HCT116 (cell line): Measurements from ENCODE around the gene DOCK3. TPM values are rescaled to one million over a fixed set of nuclear protein-coding genes. Genes with fewer than 3 reads are reported as not detected.

Experiments
- ATAC-seq: fragments of 200-7000 bp; cut with Tn5 transposase; 2 replicates; pipeline ENCODE4 v1.9.1; 2020; ENCODE audit warnings: mild to moderate bottlenecking, moderate library complexity
- BruUV-seq: library from RNA; stranded (reverse); fragments of 400-500 nt; replicated peaks from 2 replicates; lab custom pipeline; 2021; lab: Mats Ljungman, UMichigan
- CTCF ChIA-PET: fragments of 300-600 bp; sonication (Branson Sonifier 250); formaldehyde crosslinking; loops from one replicate; lab custom pipeline; 2021; ENCODE audit warnings: antibody characterized with exemption; lab: Charles Lee
- POLR2A ChIA-PET: fragments of 300-600, 350-600 bp; sonication (Branson Sonifier 250); formaldehyde crosslinking; loops from one replicate; lab custom pipeline; 2021; ENCODE audit warnings: antibody characterized with exemption; lab: Charles Lee
- RAD21 ChIA-PET, 2 experiments: fragments of 300-600 bp; sonication (Branson Sonifier 250); formaldehyde crosslinking; loops; one replicate each; lab custom pipeline; 2023; ENCODE audit warnings: low total read pairs in 2 of 2; ENCODE audit not compliant: uncharacterized antibody in 2 of 2, unreplicated experiment in 2 of 2, low non-redundant PET in 1 of 2; lab: Charles Lee
- DNase-seq: peaks from one replicate; pipeline ENCODE4 v3.0.0-alpha.2; 2010; ENCODE audit warnings: low read depth, low spot score
- H2AFZ ChIP-seq: fragments of 200-600 bp; shearing (Covaris generic), sonication (generic); 2 replicates; pipeline ENCODE4 v1.6.1; 2017; ENCODE audit warnings: low read depth, mixed run types, mixed read lengths, antibody characterized with exemption, low read length; ENCODE audit not compliant: poor library complexity, severe bottlenecking
- H3K27ac ChIP-seq: 2 replicates; pipeline ENCODE4 v1.5.1; 2012; ENCODE audit warnings: low read depth, low read length
- H3K27me3 ChIP-seq: fragments of 200-600 bp; sonication (generic); 2 replicates; pipeline ENCODE4 v1.6.1; 2016; ENCODE audit warnings: mixed run types, low read length, mixed read lengths; ENCODE audit not compliant: insufficient read depth
- H3K36me3 ChIP-seq, 2 experiments: fragments of 200-500 bp in 1 of 2; fragments of 200-600 bp in 1 of 2; sonication (Bioruptor generic) in 1 of 2; sonication (generic) in 1 of 2; 2 replicates each; pipeline versions ENCODE4 v1.5.1 to v1.6.1; 2014 to 2016; ENCODE audit warnings: low read length in 2 of 2, inconsistent platforms in 1 of 2, mixed read lengths in 1 of 2, mixed run types in 1 of 2; ENCODE audit not compliant: insufficient read depth in 2 of 2, control insufficient read depth in 1 of 2
- H3K4me1 ChIP-seq, 2 experiments: fragments of 200-600 bp in 1 of 2; sonication (generic) in 1 of 2; 2 replicates each; pipeline versions ENCODE4 v1.5.1 to v1.6.1; 2012 to 2017; ENCODE audit warnings: low read length in 2 of 2, inconsistent platforms in 1 of 2, mild to moderate bottlenecking in 1 of 2, mixed read lengths in 1 of 2, mixed run types in 1 of 2, moderate library complexity in 1 of 2; ENCODE audit not compliant: insufficient read depth in 2 of 2, control insufficient read depth in 1 of 2
- H3K4me2 ChIP-seq: fragments of 200-600 bp; sonication (generic); 2 replicates; pipeline ENCODE4 v1.6.1; 2017; ENCODE audit warnings: mixed run types, low read length, mixed read lengths
- H3K4me3 ChIP-seq, 2 experiments: fragments of 200-600 bp in 1 of 2; sonication (generic) in 1 of 2; replicated peaks in 1 of 2; 2 replicates each; pipeline ENCODE4 v1.5.1; 2011 to 2016; ENCODE audit warnings: low read length in 2 of 2, control low read depth in 1 of 2, low read depth in 1 of 2, mild to moderate bottlenecking in 1 of 2, mixed read lengths in 1 of 2, mixed run types in 1 of 2
- H3K79me2 ChIP-seq: fragments of 200-600 bp; sonication (generic); 2 replicates; pipeline ENCODE4 v1.6.1; 2017; ENCODE audit warnings: mild to moderate bottlenecking, mixed run types, low read length, moderate library complexity, mixed read lengths; ENCODE audit not compliant: insufficient read depth
- H3K9ac ChIP-seq: fragments of 200-600 bp; sonication (generic); 2 replicates; pipeline ENCODE4 v1.6.1; 2016; ENCODE audit warnings: low read length, mixed read lengths
- H3K9me2 ChIP-seq: fragments of 200-600 bp; sonication (generic), shearing (Covaris generic); 2 replicates; pipeline ENCODE4 v1.6.1; 2017; ENCODE audit warnings: mixed run types, mild to moderate bottlenecking, moderate library complexity; ENCODE audit not compliant: insufficient read depth
- H3K9me3 ChIP-seq, 2 experiments: fragments of 200-500 bp in 1 of 2; fragments of 200-600 bp in 1 of 2; sonication (Bioruptor generic) in 1 of 2; sonication (generic) in 1 of 2; 2 replicates each; pipeline ENCODE4 v1.6.1; 2014 to 2017; ENCODE audit warnings: low read length in 2 of 2, mixed read lengths in 2 of 2, inconsistent platforms in 1 of 2, low read depth in 1 of 2, mild to moderate bottlenecking in 1 of 2, mixed run types in 1 of 2, moderate library complexity in 1 of 2; ENCODE audit not compliant: control insufficient read depth in 1 of 2, insufficient read depth in 1 of 2
- H4K20me1 ChIP-seq: fragments of 200-600 bp; sonication (generic), shearing (Covaris generic); 2 replicates; pipeline ENCODE4 v1.6.1; 2017; ENCODE audit warnings: mixed run types, mild to moderate bottlenecking, moderate library complexity; ENCODE audit not compliant: insufficient read depth
- CBX3 ChIP-seq: IDR thresholded peaks from 2 replicates; pipeline ENCODE4 v1.6.1; 2012; ENCODE audit warnings: low read depth
- CTCF ChIP-seq, 3 experiments: fragments of 200-600 bp in 1 of 3; sonication (generic) in 1 of 3; IDR thresholded peaks in 2 of 3; conservative IDR thresholded peaks in 1 of 3; 2 replicates each; pipeline ENCODE4 v1.5.1; 2012 to 2017; ENCODE audit warnings: low read depth in 2 of 3, low read length in 2 of 3, antibody characterized with exemption in 1 of 3, borderline replicate concordance in 1 of 3, control low read depth in 1 of 3, mild to moderate bottlenecking in 1 of 3, mixed read lengths in 1 of 3, mixed run types in 1 of 3, moderate library complexity in 1 of 3; ENCODE audit not compliant: insufficient read depth in 1 of 3
- EGR1 ChIP-seq: IDR thresholded peaks from 2 replicates; pipeline ENCODE4 v1.6.1; 2012; ENCODE audit warnings: low read depth
- EZH2phosphoT487 ChIP-seq: fragments of 200-600 bp; IDR thresholded peaks from 2 replicates; pipeline ENCODE4 v1.6.1; 2018; ENCODE audit warnings: antibody characterized with exemption, borderline replicate concordance
- JUND ChIP-seq: IDR thresholded peaks from 2 replicates; pipeline ENCODE4 v1.6.1; 2012
- POLR2A ChIP-seq: IDR thresholded peaks from 2 replicates; pipeline ENCODE4 v1.7.0; 2011; ENCODE audit warnings: borderline replicate concordance; ENCODE audit not compliant: insufficient read depth, insufficient read length; ENCODE audit errors: extremely low read depth
- SIN3A ChIP-seq: IDR thresholded peaks from 2 replicates; pipeline ENCODE4 v1.6.1; 2012; ENCODE audit warnings: low read depth
- SP1 ChIP-seq: IDR thresholded peaks from 2 replicates; pipeline ENCODE4 v1.6.1; 2012; ENCODE audit warnings: low read depth
- ZFX ChIP-seq: fragments of 450-650 bp; IDR thresholded peaks from 2 replicates; pipeline ENCODE4 v1.6.1; 2017
- ZNF274 ChIP-seq: fragments of 200-500 bp; sonication (Bioruptor generic); IDR thresholded peaks from 2 replicates; pipeline ENCODE4 v1.6.1; 2014; ENCODE audit warnings: mild to moderate bottlenecking, low read depth, low read length, inconsistent platforms
- intact Hi-C: fragments of 100-400 bp; cut with micrococcal nuclease; formaldehyde crosslinking; loops from 2 replicates; pipeline ENCODE4 v1.10.0; 2022
- total RNA-seq: library from RNA; stranded (reverse); gene quantifications from one replicate; pipeline ENCODE4 v1.2.1, GENCODE V29; 2021; ENCODE audit not compliant: unreplicated experiment
- TF ChIP-seq, protein P1 (sequence below): IDR thresholded peaks from 2 replicates; pipeline ENCODE4 v1.6.1; 2012

Gene DOCK3
- total RNA-seq, 1 experiment from 2014 or later: 4.2 TPM

DNA sequence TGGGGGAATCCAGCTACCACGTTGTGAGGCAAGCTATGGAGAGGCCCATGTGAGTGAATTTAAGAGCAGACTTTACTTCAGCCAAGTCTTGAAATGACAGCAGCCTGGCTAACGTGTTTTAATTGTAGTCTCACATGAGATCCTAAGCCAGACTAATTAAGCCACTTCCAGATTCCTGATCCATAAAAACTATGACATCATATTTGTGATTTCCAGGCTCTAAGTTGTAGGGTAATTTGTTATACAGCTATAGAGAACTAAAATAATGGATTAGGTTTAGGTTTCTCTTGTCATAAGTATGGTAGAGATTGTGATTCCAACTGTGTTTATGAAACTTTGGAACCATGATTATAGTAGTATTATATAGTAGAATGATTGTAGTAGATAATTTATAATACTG, 329.5 kb downstream of the DOCK3 start:
- no peaks in the 10 kb centered on the region for H3K4me1 ChIP-seq
- intact Hi-C loops: no loop called here
- ChIA-PET POLR2A (no interaction called here), CTCF (no interaction called here), RAD21 (no interaction called here)
- no peak for TF ChIP-seq EZH2phosphoT487
- TF ChIP-seq, protein P1, sequence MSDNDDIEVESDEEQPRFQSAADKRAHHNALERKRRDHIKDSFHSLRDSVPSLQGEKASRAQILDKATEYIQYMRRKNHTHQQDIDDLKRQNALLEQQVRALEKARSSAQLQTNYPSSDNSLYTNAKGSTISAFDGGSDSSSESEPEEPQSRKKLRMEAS: no peak
- no peak for TF ChIP-seq SIN3A
- TF ChIP-seq JUND: no peak
- TF ChIP-seq CBX3: no peak
- no peak for TF ChIP-seq CTCF (IDR thresholded peaks at IDR 0.05 in 2 of 3, conservative IDR thresholded peaks at IDR 0.05 in 1 of 3; ENCODE audit: borderline replicate concordance in 1 of 3, insufficient read depth in 1 of 3, low read depth in 2 of 3, low read length in 2 of 3)
- TF ChIP-seq SP1: no peak
- TF ChIP-seq ZFX: no peak
- no peak for TF ChIP-seq POLR2A
- no peak for TF ChIP-seq EGR1
- TF ChIP-seq ZNF274: no peak
- no peak overlapping the region for H2AFZ ChIP-seq
- no peak for DNase-seq
- no peak overlapping the region for H3K4me2 ChIP-seq
- H3K27me3 ChIP-seq: no peaks in the 10 kb centered on the region
- H3K79me2 ChIP-seq: no peaks in the 10 kb centered on the region
- H3K36me3 ChIP-seq: no peaks in the 10 kb centered on the region
- H3K4me3 ChIP-seq: no peak overlapping the region
- no peak overlapping the region for H3K9ac ChIP-seq
- no peaks in the 10 kb centered on the region for H4K20me1 ChIP-seq
- no peak overlapping the region for H3K27ac ChIP-seq
- no peaks in the 10 kb centered on the region for H3K9me2 ChIP-seq
- no peaks in the 10 kb centered on the region for H3K9me3 ChIP-seq
- no TSS peak for BruUV-seq
- ATAC-seq: no peak
